Measurements from ENCODE around the gene TNFSF8.

The TNFSF8 gene

GRCh38 chr9:114869845-114870244 lies 60.5 kb downstream of the TNFSF8 start:
- DNase-seq (ENCODE audit: low spot score): no peak

- DNase-seq (ENCODE audit: low spot score): no peak
Observed at GRCh38 chr9:114869378-114869777, 61.0 kb downstream of the TNFSF8 start.

GRCh38 chr9:114867327-114867726 lies 63.1 kb downstream of the TNFSF8 start:
- no peak for DNase-seq (ENCODE audit: low spot score)

DNA sequence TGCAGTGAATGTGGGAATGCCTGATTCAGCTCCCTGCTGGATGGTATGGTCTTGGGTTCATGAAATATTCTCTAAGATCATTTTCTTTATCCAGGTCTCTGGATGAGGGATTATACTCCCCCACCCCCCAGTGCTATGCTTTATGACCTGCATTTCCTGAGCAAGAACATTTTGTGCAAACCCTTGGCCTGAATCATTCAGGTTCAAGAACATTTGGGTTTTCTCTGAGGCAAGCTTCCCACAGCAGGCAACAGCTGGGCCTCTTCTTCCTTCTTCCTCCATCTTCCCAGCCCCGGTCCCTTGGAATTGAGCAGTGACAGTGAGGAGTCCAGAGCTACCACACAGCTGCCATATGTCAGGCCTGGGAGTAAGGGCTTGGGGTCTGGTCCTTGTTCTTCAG lies 65.9 kb downstream of the TNFSF8 start:
- DNase-seq (ENCODE audit: low spot score): no peak

GRCh38 chr9:114861922-114862605 lies 68.3 kb downstream of the TNFSF8 start:
- DNase-seq (ENCODE audit: low spot score): no peak

DNA sequence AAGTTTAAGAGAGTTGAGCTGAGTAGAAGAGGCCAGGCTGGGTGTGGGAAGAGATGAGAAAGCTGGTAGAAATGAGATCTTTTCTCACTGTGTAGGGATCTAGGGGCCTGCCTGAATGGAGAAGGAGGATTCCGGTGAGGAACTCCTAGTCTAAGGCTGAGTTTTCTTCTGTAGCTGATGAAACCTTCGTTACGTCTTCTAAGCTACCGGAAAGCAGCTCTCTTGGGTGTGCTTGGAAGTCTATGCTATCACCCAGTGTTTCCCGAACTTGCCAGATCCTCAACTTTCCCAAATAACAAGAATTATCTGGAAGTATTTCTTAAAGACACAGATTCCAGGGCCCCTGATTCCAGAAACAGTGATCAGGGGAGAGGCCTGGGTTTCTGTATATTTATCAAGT lies 69.1 kb downstream of the TNFSF8 start:
- no peak for DNase-seq (ENCODE audit: low spot score)

DNA sequence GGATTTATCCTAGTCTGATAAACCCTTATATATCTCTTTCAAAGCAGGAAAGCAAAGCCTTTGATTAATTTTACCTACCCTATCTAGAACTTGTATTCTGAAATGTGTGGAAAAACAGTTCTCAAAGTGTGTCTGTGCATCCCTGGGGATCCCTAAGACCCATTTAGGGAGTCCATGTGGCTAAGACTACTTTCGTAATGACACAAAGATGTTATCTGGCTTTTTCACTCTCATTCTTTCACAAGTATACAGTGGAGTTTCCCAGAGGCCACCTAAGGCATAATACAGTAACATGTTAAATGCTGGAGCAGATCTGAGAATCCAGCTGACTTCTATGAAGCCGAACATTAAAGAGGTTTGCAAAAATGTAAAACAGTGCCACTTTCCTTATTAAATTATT lies 70.2 kb downstream of the TNFSF8 start:
- no peak for DNase-seq (ENCODE audit: low spot score)

DNA sequence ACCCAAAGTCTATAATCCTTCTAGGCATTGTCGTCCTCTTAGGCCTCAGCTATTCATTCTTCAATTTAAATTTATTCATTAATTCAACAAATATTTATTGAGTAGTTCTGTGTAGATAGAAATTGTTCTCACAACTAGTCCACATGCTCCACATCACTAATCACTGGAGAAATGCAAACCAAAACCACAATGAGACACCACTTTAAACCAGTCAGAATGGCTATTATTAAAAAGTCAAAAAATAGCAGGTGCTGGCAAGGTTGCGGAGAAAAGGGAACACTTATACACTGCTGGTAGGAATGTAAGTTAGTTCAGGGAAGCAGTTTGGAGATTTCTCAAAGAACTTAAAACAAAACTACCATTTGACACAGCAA lies 73.5 kb downstream of the TNFSF8 start:
- DNase-seq (ENCODE audit: low spot score): no peak

GRCh38 chr9:114856215-114856941 lies 74.0 kb downstream of the TNFSF8 start:
- no peak for DNase-seq (ENCODE audit: low spot score)

GRCh38 chr9:114855488-114855887 lies 74.9 kb downstream of the TNFSF8 start:
- DNase-seq (ENCODE audit: low spot score): no peak

DNA sequence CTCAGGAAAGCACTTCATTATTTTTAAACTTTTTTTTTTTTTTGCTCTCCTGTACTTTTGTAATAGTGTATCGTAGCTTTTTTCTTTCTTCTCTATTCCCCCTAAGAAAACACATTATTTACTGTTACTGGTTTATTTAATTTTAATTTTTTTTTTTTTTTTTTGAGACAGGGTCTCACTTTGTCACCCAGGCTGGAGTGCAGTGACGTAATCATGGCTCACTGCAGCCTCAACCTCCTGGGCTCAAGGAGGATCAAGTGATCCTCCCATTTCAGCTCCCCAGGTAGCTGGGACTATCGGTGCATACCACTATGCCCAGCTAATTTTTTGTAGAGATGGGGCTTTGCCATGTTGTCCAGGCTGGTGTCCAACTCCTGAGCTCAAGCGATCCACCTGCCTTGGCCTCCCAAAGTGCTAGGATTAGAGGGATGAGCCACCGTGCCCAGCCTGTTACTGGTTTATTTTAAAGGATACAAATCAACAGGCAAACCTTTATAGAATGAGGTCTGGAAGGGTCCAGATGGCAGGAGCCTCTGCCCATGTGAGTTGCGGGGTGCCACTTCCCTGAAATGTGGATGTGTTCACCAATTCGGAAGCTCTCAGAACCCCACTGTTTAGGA lies 75.5 kb downstream of the TNFSF8 start:
- no peak for DNase-seq (ENCODE audit: low spot score)

DNA sequence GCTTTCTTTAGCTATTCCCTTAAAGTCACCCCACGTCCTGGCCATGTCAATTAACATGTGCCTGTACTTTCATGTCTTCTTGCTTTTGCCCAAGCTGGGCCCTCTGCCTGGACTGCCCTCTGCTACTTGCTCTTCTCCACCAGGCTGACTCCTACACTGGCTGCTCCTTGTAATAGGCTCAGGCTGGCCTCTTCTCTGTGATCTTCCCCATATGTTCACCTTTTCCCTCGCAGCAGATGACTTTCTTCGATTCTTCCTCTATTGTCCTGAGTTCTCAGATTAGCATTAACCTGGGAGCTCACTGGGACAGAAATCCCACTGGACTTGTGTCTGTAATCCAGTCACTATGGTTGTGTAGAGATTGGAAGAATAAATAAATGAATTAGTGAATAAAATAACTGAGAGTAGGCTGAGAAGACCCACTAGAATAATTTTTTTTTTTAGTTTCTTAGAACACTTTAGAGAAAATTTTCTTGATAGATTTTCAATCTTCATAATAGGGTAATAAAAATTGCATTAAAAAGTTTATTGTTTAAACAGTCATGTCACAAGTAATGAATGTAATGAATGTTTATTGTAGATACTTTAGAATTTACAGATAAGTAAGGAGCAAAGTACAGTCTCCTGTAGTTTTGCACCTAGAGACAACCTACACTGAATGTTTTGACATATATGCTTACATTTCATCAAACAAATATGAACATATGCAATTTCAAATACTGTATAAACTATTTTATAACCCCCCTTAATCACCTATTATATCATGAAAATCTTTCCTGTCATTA lies 77.1 kb downstream of the TNFSF8 start:
- no peak for DNase-seq (ENCODE audit: low spot score)

DNA sequence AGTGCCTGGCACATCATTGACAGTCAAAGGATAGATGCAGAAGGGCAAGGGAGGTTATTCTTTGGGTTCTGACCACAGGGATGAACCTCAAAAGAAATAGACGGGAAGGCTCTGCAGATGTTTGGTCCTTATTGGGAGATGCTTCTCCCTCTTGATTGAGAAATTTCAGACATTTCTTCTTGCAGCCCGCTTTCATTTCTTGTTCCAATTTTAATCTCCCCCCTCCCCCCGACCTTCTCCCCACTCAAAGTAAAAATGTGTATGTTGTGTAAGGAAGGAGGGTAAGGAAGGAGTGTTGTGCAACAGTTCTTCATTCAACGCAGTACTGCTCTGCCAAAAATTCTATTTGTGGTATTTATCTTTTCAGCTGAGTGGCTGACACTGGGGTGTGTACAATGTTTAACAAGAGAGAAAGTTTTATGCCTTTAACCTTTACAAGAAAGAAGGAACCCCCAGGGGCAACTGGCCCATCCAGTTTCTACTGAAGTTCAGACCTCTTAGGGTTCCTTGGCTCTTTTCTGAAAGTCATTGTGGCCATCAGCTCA lies 78.3 kb downstream of the TNFSF8 start:
- no peak for DNase-seq (ENCODE audit: low spot score)

DNA sequence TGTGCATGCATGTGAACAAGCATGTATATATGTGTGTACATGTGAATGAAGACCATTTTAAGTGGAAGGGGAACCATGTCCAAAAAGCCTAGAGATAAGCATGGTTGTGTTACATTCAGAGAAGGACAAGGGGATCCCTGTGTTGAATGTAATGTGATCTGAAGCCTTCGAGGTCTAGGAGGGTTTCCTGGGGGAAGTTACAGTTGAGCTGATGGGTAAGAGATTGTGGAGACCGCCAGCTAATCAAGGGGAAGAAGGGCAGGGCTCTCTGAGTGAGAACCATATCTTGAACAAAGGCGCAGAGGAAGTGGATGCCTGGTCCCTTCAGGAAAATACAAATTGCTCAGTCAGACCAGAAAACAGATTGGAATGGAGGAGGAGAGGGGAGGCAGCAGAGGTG lies 79.1 kb downstream of the TNFSF8 start:
- DNase-seq (ENCODE audit: low spot score): no peak
